ENCODE data around the gene MTSS2.

MTSS2 gene

GRCh38 chr16:70642633-70643032 lies 43.2 kb downstream of the MTSS2 start:
- no peak for DNase-seq
- in situ Hi-C loops (cut with HindIII; ENCODE audit: low pct_ligation_motif_present, low sequenced_read_pairs): no loop called here
- no peaks in the 10 kb centered on the region for H3K27me3 ChIP-seq (replicated peaks)
- no peak for TF ChIP-seq CTCF (IDR thresholded peaks at IDR 0.05; ENCODE audit: low read depth, low read length, missing control alignments)
- no peak overlapping the region for H3K4me3 ChIP-seq (ENCODE audit: low read depth, low read length)
- no peaks in the 10 kb centered on the region for H3K36me3 ChIP-seq (replicated peaks)
- no peak overlapping the region for H3K27ac ChIP-seq

GRCh38 chr16:70638814-70639792 lies 46.8 kb downstream of the MTSS2 start:
- in situ Hi-C loops (cut with HindIII; ENCODE audit: low pct_ligation_motif_present, low sequenced_read_pairs): no loop called here
- TF ChIP-seq CTCF (IDR thresholded peaks at IDR 0.05; ENCODE audit: low read depth, low read length, missing control alignments): peak; percentile 14
- DNase-seq: peak; percentile 92
- Histone ChIP-seq H3K36me3 (replicated peaks) (no peaks in the 10 kb centered on the region), H3K27ac (peak overlapping the region; percentile 76), H3K27me3 (replicated peaks) (no peaks in the 10 kb centered on the region), H3K4me3 (ENCODE audit: low read depth, low read length) (no peak overlapping the region)

Data from brain microvascular endothelial cell (primary cell).